CD4-positive, alpha-beta T cell treated with Interleukin-6 at 100 ng/mL for 8 hours (primary cell): ENCODE data around the gene PDE4C.

Source experiments
- DNase-seq: peaks from one replicate; pipeline ENCODE4 v3.0.0-alpha.2; 2020; ENCODE audit warnings: mixed read lengths, low spot score

PDE4C gene

DNA sequence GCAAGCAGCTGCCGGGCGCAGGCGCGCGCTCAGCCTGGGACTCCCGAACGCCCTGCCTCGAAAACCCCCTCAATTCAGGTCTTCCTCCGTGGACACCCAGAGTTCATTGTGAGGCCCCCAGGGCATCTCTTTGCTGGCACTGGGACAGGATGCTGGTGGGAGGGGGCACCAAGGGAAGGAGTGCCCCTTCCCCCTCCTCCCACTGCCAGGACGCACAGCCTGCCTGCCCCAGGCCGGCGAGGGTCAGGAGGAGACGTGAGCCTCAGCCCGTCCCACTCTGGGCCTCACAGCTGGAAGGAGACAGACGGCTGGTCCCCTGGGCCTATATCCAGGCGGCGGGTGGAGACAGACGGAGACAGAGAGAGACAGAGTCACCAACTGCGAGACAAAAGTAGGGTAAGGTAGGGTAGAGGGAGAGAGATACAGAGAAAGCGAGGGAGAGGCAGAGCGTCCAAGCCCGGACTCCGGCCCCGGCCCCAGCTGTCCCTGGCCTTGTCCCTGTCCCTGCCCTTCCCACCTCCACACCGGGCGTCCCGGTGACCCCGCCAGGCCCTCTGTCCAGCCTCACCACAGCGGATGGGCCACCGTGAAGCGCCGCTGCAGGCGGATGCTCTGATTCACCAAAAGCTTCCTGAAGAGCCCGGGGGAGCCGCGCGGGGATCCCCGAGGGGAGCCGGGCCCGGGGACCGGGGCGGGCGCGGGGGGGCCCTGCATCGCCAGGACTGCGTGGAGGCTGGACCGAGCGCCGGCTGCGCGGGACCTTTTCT lies at the start of gene PDE4C:
Gene PDE4C (minus strand): TSS at position 737 of the 767 bp plus-strand sequence. CDS start 23 bp downstream, at position 714.
- DNase-seq: no peak

DNA sequence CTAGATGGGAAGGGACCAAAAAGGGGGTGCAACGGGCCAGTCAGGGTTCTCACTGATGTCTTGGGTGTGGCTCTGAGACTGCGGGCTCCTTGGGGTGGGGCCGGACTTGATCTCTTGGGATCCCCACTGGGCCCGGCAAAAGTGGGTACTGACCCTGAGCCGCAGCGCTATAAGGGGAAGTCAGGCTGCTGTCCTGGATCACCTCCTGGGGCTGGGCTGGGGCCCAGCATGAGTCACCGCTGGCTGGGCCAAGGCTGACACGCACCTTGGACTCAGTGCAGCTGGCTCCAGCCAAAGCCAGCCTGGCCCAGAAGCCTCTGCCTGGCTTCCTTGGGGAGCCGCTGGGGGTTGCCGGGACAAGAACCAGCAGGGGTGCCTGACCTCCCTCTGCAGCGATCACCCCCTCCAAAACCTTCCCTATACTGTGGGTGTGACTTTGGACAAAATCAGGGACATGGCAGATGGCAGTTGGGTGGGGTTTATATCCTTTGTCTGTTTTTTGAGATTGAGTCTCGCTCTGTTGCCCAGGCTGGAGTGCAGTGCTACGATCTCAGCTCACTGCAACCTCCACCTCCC lies 48.6 kb upstream of the PDE4C start:
- no peak for DNase-seq

DNA sequence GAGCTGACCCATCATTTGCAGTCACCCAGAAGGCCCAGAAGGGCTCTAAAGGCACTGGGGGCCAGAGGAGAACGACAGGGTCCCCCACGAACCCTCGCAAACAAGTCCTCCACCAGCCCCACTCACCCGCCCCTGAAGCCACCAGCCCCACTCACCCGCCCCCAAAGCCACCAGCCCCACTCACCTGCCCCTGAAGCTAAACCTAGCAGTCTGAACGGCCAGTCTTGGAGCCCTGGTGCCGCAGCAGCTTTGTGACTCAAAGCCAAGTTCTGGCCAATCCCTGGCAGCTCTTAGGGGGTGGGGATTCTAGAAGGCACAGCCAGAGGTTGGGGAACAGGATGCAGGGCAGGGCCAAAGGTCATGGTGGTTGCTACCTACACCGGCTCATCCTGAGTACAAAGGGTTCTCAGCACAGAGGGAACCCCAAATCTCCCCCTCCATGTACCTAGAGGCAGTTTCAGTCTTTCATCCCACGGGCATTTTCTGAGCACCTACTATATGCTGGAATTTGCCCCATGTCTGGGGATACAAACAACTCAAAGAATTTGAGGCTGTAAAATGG lies 48.1 kb upstream of the PDE4C start, which contains the start of gene IQCN:
Gene IQCN (minus strand): TSS at position 234 of the 562 bp plus-strand sequence. CDS start 4,974 bp downstream, outside the sequence.
- DNase-seq: no peak

DNA sequence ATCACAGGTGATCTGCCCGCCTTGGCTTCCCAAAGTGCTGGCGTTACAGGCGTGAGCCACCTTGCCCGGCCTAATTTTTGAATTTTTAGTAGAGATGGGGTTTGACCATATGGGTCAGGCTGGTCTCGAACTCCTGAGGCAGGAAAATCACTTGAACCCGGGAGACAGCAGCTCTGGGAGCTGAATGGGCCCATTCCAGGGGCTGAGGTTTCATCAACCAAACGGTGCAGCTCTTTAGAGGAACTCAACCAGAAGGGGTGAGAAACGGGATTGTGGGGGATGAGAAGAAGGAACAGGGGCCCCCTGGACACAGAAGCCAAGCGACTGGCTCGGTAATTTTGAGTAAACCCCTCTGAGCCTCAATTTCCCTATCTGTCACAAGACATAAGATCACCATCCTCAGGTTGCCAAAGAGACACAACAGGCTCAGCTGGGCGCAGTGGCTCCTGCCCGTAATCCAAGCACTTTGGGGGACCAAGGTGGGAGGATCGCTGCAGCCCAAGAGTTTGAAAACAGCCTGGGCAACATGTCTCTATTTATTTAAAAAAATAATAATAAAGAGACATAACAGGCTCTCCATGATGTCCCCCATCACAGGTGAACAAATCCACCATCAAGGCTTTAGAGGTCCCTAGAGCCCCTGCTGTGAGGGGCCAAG lies 47.5 kb upstream of the PDE4C start:
- no peak for DNase-seq

DNA sequence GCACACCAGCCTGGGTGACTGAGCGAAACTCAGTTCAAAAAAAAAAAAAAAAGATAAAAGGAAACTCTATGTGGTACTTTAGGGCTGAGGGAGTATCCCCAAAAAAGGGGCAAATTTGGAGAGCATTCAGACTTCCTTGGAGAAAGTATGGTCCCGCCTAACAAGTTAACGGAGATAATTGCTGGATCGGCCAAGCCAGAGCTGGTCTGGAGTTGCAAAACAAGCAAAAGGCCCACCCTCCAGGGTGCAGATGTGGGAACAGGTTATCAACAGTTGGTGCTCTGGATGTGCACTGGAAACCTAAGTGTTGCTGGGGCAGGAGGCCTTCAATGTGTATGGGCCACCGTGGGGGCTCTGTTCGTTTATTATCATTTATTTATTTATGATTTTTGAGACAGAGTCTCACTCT lies 45.2 kb upstream of the PDE4C start:
- no peak for DNase-seq

DNA sequence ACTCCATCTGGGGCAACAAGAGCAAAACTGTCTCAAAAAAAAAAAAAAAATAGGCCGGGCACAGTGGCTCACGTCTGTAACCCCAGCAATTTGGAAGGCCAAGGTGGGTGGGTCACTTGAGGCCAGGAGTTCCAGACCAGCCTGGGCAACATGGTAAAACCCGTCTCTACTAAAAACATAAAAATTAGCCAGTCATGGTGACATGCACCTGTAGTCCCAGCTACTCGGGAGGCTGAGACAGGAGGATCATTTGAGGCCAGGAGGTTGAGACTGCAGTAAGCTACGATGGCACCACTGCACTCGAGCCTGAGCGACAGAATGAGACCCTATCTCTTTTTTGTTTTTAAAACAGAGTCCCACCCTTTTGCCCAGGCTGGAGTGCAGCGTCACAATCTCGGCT lies 44.1 kb upstream of the PDE4C start:
- no peak for DNase-seq

DNA sequence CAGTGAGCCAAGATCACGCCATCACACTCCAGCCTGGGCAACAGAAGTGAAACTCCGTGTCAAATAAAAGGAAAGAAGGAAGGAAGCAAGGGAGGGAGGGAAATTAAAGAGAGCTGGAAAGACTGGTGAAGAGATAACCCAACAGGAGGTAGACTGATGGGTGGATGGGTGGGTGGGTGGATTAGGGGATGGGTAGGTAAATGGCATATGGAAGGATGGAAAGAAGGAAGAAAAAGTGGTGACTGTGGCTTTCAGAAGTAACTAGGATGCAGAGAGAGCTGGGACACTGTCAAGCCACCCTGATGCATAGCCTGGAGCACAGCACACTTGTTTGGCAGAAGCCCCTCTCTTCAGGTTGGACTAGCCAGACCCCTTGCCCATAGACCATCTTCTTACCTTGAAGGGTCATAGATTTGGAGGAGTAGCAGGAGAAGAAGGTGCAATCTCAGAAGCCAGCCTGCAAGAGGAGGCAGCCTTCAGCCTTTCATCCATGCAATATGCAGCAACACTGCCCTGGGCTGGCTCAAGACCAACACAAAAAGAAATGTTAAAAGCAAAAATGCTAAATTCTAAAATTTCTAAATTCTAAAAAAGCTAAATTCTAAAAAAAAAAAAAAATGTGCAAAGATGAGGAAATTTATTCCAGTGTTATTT lies 43.0 kb upstream of the PDE4C start:
- no peak for DNase-seq

DNA sequence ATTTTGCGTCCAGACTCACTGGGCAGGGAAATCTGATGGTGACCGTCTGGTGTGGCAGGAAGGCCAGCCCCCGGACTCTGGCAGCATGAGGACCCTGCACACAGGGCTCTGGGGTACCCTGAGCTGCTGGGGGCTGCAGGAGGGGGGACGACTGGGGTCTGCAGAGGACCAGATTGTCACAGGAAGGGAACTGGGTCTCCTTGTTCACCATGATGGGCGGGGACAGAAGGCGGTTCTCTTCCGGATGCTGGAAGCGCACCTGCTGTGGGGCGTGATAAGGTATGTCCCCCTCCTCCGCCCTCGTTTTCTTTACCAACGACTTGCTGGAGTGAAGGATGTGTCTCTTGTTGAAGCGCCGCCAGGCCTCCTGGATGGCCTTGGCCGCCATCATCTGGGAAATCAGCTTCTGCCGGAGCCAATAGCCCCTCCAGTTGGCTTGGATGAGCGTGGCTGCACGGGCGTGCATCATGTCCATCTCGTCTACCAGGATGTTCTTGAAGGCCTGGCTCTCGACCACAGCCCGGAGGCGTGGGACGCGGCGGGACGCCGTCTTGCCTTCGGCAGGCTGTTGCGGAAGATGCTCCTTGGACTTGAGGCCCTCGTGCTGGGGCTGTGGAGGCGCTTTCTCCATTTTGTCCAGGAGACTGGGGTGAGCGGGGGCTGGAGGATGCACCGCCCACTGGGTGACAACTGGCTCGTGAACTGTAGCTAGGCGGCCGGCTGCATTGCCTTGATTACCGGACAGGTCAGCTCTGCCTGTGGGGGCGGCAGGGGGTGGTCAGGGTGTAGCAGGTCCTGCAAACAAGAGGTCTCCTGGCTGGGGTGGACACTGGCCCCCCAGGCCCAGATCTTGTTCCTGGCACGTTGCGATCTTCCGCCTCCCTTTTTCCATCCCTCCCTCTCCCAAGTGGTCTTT lies 40.8 kb upstream of the PDE4C start:
- DNase-seq: no peak

DNA sequence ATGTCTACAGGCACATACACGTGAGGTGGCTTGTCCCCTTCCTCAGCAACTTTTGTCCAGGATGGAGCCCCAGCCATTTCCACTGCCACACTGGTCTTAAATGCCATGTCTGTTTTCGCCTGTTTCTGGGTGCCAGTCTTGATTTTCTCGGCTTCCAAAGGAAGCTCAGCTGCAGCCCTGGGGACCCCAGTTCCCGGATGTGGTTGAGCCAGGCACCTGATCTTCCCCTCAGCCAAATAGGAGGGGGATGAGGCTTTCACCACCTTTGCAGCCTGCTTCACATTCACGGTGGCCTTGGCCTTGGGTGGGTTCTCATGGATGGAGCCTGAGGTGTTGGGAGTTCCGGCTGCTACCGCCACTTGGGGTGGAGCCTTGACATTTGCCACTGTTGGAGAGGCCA lies 39.3 kb upstream of the PDE4C start:
- no peak for DNase-seq

DNA sequence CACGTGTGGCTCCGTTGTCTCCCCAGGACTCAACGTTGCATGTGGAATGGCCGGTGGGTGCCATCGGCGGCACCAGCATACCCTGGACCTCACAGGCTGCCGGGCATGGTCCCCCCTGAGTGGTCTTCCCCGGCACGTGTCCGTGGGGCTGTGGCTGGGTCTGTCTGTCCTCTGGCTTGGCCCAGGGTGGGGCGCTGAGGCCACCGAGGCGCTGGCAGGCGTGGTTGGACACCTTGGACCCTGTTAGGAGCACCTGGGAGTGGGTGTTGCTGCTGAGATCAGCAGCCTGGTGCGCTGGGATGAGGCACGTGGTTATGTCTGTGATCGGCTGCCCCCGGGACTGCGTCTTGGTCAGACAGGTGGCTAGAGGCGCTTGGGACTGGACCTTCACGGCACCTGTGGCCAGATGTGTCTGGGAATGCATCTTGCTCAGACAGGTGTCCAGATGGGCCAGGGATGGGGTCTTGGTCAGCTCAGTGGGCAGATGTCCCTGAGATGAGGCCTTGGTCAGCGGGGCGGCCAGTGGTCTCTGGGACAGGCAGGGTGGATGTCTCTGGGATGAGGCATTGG lies 38.8 kb upstream of the PDE4C start:
- DNase-seq: no peak

DNA sequence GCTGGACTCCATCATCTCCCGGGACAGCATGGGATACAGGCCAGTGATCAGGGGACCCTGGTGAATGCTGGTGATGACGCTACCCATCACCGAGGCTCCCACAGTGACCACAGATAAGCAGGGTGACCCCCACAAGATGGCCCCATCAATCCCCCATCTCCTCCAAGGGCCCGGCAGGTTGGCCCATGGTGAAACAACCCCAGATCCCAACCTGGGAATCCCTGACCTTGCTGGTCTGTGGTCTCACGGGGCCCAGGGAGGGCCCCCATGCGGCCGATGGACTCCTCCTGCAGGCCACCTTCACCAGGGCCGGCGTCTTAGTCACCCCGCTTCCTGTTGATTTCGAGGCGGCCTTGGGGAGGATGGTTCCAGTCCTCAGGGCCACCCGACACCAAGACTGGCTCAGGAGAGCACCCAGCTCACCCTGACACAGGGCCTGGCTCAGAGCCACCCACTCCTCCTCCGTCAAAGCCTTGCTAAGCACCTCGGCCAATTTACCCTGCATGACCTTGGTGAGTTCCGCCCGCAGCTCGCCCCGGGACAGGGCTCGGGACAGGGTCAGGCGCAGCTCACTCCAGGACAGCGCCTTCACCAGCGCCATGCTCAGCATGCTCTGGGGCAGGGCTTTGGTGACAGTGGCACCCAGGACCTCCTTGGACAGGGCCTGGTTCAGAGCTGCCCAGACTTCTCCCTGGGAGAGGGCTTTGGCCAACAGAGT lies 38.1 kb upstream of the PDE4C start:
- no peak for DNase-seq

DNA sequence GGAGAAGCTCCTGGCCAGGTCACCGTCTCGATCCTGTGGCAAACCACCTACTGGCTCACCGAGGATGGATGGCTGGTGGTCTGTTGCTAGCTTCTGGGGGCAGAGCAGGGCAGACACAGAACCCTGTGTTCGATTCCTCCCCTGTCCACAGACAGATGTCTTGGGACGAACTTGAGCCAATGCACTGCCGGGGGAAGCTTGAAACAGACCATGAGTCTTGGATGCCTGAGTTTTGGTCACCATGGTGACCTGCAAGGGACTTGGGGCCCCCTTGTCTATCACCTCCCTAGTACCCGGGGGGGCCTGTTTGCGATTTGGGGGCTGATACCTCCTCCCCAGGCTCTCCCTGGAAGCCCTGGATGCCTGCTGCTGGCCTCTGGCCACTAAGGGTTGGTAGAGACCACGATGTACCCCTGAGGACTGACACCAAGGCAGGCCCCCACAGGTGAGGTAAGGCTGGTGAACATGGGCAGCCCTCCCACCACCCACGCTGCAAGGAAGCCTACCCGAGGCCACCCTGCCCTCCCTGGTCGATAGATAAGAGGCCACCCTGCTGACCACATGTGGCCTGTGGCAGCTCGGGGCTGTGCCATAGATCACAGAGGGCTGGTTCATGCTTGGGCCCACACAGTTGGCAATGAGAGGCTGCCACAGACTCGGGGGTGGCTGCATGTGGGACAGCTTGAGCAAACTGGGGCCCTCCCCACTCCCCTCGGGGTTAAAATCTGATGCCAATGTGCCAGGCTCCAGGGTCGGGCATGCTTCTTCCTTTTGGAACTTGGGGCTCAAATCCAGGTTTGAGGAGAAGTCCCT lies 37.3 kb upstream of the PDE4C start:
- DNase-seq: no peak

DNA sequence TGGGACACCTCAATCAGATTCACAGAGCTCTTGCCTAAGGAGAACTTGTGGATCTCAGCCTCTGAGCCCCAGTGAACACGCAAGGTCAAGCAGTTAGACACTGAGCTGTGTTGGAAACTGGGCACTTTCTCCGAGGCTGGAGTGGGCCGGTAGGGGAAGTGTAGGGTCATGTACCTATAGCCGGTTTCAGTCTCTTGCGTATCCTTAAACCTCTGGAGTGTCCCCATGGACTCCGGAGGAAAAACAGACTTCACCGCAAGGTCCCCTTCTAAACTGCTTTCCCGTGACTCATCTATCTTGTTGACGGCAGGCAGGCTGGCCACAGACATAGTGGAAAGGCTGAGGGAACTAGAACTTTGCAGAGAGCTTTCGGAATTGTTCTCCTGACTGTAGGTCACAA lies 36.7 kb upstream of the PDE4C start:
- DNase-seq: no peak

DNA sequence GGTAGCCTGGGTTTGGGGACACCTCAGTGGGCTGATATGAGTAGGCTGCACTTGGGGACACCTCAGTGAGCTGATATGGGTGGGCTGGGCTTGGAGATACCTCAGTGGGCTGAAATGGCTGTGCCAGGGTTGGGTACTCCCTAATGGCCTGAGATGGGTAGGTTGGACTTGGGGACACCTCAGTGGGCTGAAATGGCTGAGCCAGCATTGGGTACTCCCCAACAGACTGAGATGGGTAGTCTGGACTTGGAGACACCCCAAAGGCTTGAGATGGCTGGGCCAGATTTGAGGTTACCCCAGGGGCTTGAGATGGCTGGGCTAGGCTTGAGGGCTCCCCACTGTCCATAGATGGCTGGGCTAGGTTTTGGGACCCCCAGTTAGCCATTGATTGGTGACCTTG lies 35.9 kb upstream of the PDE4C start:
- no peak for DNase-seq

DNA sequence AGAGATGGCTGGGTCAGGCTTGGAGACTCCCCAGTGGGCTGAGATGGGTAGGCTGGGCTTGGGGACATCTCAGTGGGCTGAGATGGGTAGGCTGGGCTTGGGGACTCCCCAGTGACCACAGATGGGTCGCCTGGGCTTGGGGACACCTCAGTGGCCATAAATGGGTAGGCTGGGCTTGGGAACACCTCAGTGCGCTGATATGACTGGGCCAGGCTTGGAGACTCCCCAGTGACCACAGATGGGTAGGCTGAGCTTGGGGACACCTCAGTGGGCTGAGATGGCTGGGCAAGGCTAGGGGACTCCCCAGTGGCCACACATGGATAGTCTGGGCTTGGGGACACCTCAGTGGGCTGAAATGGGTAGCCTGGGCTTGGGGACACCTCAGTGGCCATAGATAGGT lies 35.2 kb upstream of the PDE4C start:
- no peak for DNase-seq

DNA sequence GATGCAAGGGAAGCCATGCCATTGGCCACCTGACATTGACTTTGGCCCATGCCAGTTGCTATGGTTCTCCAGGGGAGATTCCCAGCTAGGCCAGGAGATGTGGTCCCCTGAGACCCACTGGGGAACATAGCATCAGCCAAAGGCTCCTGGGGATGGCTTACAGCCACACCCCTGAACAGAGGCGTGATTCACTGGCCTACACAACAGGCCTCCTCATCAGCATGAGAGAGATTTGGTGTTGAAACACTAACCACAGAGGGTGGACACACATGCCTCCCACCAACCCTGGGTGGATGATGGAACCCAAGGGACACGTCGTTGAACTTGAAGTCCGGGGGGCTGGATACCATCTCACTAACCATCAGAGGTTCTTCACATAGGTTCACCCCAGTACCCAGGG lies 33.7 kb upstream of the PDE4C start:
- DNase-seq: no peak

DNA sequence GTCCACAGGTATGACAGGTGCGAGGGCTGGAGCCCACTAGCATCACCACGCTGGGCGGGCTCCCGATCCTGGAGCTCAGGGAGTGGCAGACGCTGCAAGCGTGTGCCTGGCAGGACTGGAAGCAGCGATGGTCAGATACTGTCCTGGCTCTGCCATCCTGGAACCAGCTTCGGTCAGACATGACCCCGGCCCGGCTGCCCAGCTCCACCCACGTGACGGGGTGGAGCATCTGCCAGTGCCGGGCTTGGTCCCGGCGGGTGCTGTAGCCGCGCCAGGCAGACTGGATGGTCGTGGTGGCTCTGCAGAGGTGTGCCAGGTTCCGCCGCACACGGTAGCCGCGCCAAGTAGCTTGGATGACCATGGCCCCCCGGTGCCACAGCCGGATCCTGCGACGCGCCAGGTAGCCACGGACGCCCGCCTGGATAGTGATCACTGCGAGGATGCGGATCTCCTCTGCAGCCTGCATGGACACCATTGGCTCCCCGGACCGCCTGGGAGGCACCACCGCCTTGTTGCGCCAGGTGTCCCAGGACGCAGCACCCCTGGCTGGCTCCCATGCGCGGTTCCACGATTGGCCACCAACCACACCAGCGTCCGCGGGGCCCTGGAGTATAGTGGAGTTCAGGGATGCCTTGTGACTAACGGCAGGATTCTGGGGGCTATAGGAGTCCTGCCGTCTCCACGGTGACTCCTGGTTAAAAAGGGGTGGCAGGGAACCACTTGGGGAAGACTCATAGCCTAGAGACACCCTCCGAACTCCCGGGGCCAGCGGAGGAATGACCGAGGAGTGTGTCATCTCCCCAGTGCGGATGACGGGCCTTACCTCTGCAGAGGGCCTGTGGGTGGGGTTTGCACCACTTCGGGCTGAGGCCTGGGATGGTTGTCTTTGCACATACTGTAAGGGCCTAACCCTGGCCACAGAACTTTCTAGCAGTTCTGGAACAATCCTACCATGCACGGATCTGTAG lies 31.5 kb upstream of the PDE4C start:
- DNase-seq: no peak
